ENCODE data around the gene ADCY9. TPM values are rescaled to one million over a fixed set of nuclear protein-coding genes. Genes with fewer than 3 reads are reported as not detected.

The ADCY9 gene
- total RNA-seq, 5 donors from 2014 or later (not counting 1 experiment from before 2014, with no cell fraction given), result 7.9 to 15.7 (median 11.6) TPM

GRCh38 chr16:3984111-3985060, 131.9 kb downstream of the ADCY9 start:
- H3K4me3 Mint-ChIP-seq, result no peak overlapping the region
- H3K9me3 Mint-ChIP-seq, result no peaks in the 10 kb centered on the region
- H3K9me3 ChIP-seq, result no peaks in the 10 kb centered on the region
- CTCF ChIA-PET, result interaction anchor here in 1 of 2 donors (0.6 kb wide), 1 partner anchor 117 kb away, joined by 3 read pairs; no protein-coding TSS in a partner anchor
- H3K27ac ChIP-seq (ENCODE audit: low read length), result no peak overlapping the region
- H3K27me3 Mint-ChIP-seq, result no peaks in the 10 kb centered on the region
- peaks cover 0 to 8% of the 10 kb centered on the region in 2 experiments for H3K4me1 ChIP-seq (ENCODE audit: control insufficient read depth in 1 of 2, extremely low read depth in 1 of 2, insufficient read depth in 2 of 2, low read length in 2 of 2)
- peaks cover 6% of the 10 kb centered on the region for H3K36me3 Mint-ChIP-seq
- POLR2A ChIA-PET, result no interaction called here
- peaks cover 7 to 9% (median 7%) of the 10 kb centered on the region in 3 donors for H3K4me1 Mint-ChIP-seq
- ATAC-seq (replicated peaks in 1 of 4) (no peak), DNase-seq (no peak)
- no peak overlapping the region for H3K27ac Mint-ChIP-seq
- WGBS (ENCODE audit: insufficient coverage), result 93% methylated on average over 29 of the region's 31 CpGs
- no peak overlapping the region for H3K4me3 ChIP-seq (ENCODE audit: control insufficient read depth in 1 of 2, extremely low read depth in 1 of 2, low read length in 1 of 2)
- peaks cover 0 to 4% of the 10 kb centered on the region in 2 donors for H3K36me3 ChIP-seq (ENCODE audit: control insufficient read depth in 2 of 2, extremely low read depth in 1 of 2, insufficient read depth in 1 of 2, low read length in 1 of 2)
- H3K27me3 ChIP-seq (replicated peaks in 1 of 2; ENCODE audit: control insufficient read depth in 2 of 2, extremely low read depth in 1 of 2, insufficient read depth in 2 of 2, low read length in 1 of 2), result no peaks in the 10 kb centered on the region

- peak; percentile 37 to 85 (median 68) for ATAC-seq (replicated peaks in 1 of 4)
- Histone ChIP-seq H3K36me3 (ENCODE audit: control insufficient read depth in 2 of 2, extremely low read depth in 1 of 2, insufficient read depth in 1 of 2, low read length in 1 of 2) (peaks cover 0 to 5% of the 10 kb centered on the region in 2 donors), H3K27ac (ENCODE audit: low read length) (no peak overlapping the region), H3K4me3 (ENCODE audit: control insufficient read depth in 1 of 2, extremely low read depth in 1 of 2, low read length in 1 of 2) (no peak overlapping the region), H3K27me3 (replicated peaks in 1 of 2; ENCODE audit: control insufficient read depth in 2 of 2, extremely low read depth in 1 of 2, insufficient read depth in 2 of 2, low read length in 1 of 2) (no peaks in the 10 kb centered on the region), H3K9me3 (no peaks in the 10 kb centered on the region), H3K4me1 (ENCODE audit: control insufficient read depth in 1 of 2, extremely low read depth in 1 of 2, insufficient read depth in 2 of 2, low read length in 2 of 2) (peaks cover 0 to 8% of the 10 kb centered on the region in 2 experiments)
- Mint-ChIP-seq H3K36me3 (peaks cover 10% of the 10 kb centered on the region), H3K27me3 (no peaks in the 10 kb centered on the region), H3K9me3 (no peaks in the 10 kb centered on the region), H3K27ac (peak overlapping the region; percentile 34 to 57), H3K4me1 (peaks cover 7 to 9% (median 7%) of the 10 kb centered on the region in 3 donors), H3K4me3 (peak overlapping the region in 1 of 3 donors; percentile 50)
- POLR2A ChIA-PET, result no interaction called here
- 12% methylated on average over 20 of the region's 22 CpGs for WGBS (ENCODE audit: insufficient coverage)
- peak in 26 of 35 experiments; percentile 8 to 58 (median 18) for DNase-seq
- CTCF ChIA-PET, result interaction anchor here in 1 of 2 donors (0.8 to 1.6 kb wide), 2 partner anchors 20 to 271 kb away, joined by 4 to 9 read pairs; no protein-coding TSS in a partner anchor
Observed at GRCh38 chr16:3983081-3983520, 133.1 kb downstream of the ADCY9 start.

- H3K4me1 ChIP-seq (ENCODE audit: control insufficient read depth in 1 of 2, extremely low read depth in 1 of 2, insufficient read depth in 2 of 2, low read length in 2 of 2), result peaks cover 0 to 8% of the 10 kb centered on the region in 2 experiments
- H3K9me3 ChIP-seq, result no peaks in the 10 kb centered on the region
- CTCF ChIA-PET, result interaction anchor here in 1 of 2 donors (0.7 to 1.6 kb wide), 2 partner anchors 8 to 19 kb away, joined by 3 to 9 read pairs; no protein-coding TSS in a partner anchor
- no peak overlapping the region for H3K4me3 ChIP-seq (ENCODE audit: control insufficient read depth in 1 of 2, extremely low read depth in 1 of 2, low read length in 1 of 2)
- POLR2A ChIA-PET, result no interaction called here
- ATAC-seq (replicated peaks in 1 of 4) (no peak), DNase-seq (no peak)
- Mint-ChIP-seq H3K27ac (no peak overlapping the region), H3K4me3 (no peak overlapping the region), H3K9me3 (no peaks in the 10 kb centered on the region), H3K36me3 (peaks cover 8% of the 10 kb centered on the region), H3K27me3 (no peaks in the 10 kb centered on the region), H3K4me1 (peaks cover 7 to 9% (median 7%) of the 10 kb centered on the region in 3 donors)
- no peak overlapping the region for H3K27ac ChIP-seq (ENCODE audit: low read length)
- WGBS (ENCODE audit: insufficient coverage), result 98% methylated on average over 12 of the region's 13 CpGs
- peaks cover 0 to 2% of the 10 kb centered on the region in 2 donors for H3K36me3 ChIP-seq (ENCODE audit: control insufficient read depth in 2 of 2, extremely low read depth in 1 of 2, insufficient read depth in 1 of 2, low read length in 1 of 2)
- H3K27me3 ChIP-seq (replicated peaks in 1 of 2; ENCODE audit: control insufficient read depth in 2 of 2, extremely low read depth in 1 of 2, insufficient read depth in 2 of 2, low read length in 1 of 2), result no peaks in the 10 kb centered on the region
Observed at GRCh38 chr16:3982216-3982615, 134.0 kb downstream of the ADCY9 start.

DNA sequence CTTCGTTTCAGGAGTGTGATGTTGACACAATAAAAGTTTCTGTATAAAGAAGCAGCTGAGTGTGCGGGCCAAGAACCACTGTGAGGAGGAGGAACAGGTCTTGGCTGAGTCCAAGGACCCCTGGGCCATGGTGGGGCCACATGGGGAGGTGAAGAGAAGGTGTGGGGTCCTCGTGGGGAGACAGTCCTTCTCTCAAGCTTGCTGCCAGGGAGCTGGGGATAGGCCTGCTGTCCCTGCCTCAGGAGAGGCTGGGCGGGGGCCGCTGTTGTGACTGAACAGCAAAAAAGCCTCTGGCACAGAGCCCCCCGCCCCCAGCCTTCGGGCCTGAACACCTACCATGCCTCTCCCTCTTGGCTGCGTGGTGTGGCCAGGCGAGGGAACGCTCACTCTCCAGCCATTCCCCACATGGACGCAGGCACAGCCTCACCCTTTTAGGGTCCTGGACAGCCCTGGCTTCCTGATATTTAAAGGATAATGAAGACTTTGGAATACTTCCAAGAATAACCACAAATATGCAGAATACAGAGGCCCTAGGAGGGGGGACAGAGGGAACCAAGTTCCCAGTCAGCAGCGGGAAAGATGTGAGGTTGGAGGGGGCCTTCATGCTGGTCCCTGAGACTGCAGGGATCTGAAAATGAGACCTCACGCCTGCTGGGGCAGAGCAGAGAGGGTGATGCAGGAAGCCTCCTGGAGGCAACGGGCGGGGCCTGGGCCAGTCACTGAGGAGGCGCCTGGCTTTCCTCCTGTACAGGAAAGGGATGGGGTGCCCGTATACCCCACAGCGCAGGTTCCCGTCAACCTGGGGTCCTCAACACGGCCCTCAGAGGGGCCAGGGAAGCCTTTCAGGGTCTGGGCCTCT, 135.8 kb downstream of the ADCY9 start:
- ChIA-PET POLR2A (no interaction called here), CTCF (interaction anchor here in 1 of 2 donors (0.6 kb wide), 1 partner anchor 723 kb away, joined by 7 read pairs; no protein-coding TSS in a partner anchor)
- H3K27ac Mint-ChIP-seq, result no peak overlapping the region
- Histone ChIP-seq H3K9me3 (no peaks in the 10 kb centered on the region), H3K4me3 (ENCODE audit: control insufficient read depth in 1 of 2, extremely low read depth in 1 of 2, low read length in 1 of 2) (no peak overlapping the region), H3K27ac (ENCODE audit: low read length) (no peak overlapping the region), H3K27me3 (replicated peaks in 1 of 2; ENCODE audit: control insufficient read depth in 2 of 2, extremely low read depth in 1 of 2, insufficient read depth in 2 of 2, low read length in 1 of 2) (no peaks in the 10 kb centered on the region), H3K36me3 (ENCODE audit: control insufficient read depth in 2 of 2, extremely low read depth in 1 of 2, insufficient read depth in 1 of 2, low read length in 1 of 2) (peaks cover 0 to 2% of the 10 kb centered on the region in 2 donors), H3K4me1 (ENCODE audit: control insufficient read depth in 1 of 2, extremely low read depth in 1 of 2, insufficient read depth in 2 of 2, low read length in 2 of 2) (peaks cover 0 to 8% of the 10 kb centered on the region in 2 experiments)
- DNase-seq, result no peak
- H3K4me1 Mint-ChIP-seq, result peaks cover 7 to 9% (median 7%) of the 10 kb centered on the region in 3 donors
- H3K27me3 Mint-ChIP-seq, result no peaks in the 10 kb centered on the region
- ATAC-seq (replicated peaks in 1 of 4), result no peak
- WGBS (ENCODE audit: insufficient coverage), result 83% methylated on average over 16 of the region's 20 CpGs
- H3K4me3 Mint-ChIP-seq, result no peak overlapping the region
- H3K36me3 Mint-ChIP-seq, result peaks cover 13% of the 10 kb centered on the region
- H3K9me3 Mint-ChIP-seq, result no peaks in the 10 kb centered on the region

- ChIA-PET CTCF (interaction anchor here in 1 of 2 donors (1.2 kb wide), 1 partner anchor 16 kb away, joined by 3 read pairs; no protein-coding TSS in a partner anchor), POLR2A (interaction anchor here in 1 of 2 donors (0.6 kb wide), 1 partner anchor 17 kb away, joined by 3 read pairs; no protein-coding TSS in a partner anchor)
- WGBS (ENCODE audit: insufficient coverage), result 96% methylated on average over 11 of the region's 12 CpGs
Observed at GRCh38 chr16:3979518-3979917, 136.7 kb downstream of the ADCY9 start.

More at GRCh38 chr16:3979518-3979917, 136.7 kb downstream of the ADCY9 start:
- Histone ChIP-seq H3K36me3 (ENCODE audit: control insufficient read depth in 2 of 2, extremely low read depth in 1 of 2, insufficient read depth in 1 of 2, low read length in 1 of 2) (peaks cover 0 to 2% of the 10 kb centered on the region in 2 donors), H3K9me3 (no peaks in the 10 kb centered on the region), H3K27ac (ENCODE audit: low read length) (no peak overlapping the region), H3K4me3 (ENCODE audit: control insufficient read depth in 1 of 2, extremely low read depth in 1 of 2, low read length in 1 of 2) (no peak overlapping the region), H3K4me1 (ENCODE audit: control insufficient read depth in 1 of 2, extremely low read depth in 1 of 2, insufficient read depth in 2 of 2, low read length in 2 of 2) (peaks cover 0 to 8% of the 10 kb centered on the region in 2 experiments), H3K27me3 (replicated peaks in 1 of 2; ENCODE audit: control insufficient read depth in 2 of 2, extremely low read depth in 1 of 2, insufficient read depth in 2 of 2, low read length in 1 of 2) (no peaks in the 10 kb centered on the region)
- Mint-ChIP-seq H3K4me1 (peaks cover 7 to 9% (median 7%) of the 10 kb centered on the region in 3 donors), H3K4me3 (no peak overlapping the region), H3K9me3 (no peaks in the 10 kb centered on the region), H3K27me3 (no peaks in the 10 kb centered on the region), H3K36me3 (peaks cover 16% of the 10 kb centered on the region), H3K27ac (no peak overlapping the region)
- no peak for ATAC-seq (replicated peaks in 1 of 4)
- DNase-seq, result no peak

All from T-cell (primary cell).